Fibroblast of lung (primary cell): ENCODE results near the gene GTSF1L. TPM values are rescaled to one million over a fixed set of nuclear protein-coding genes. Genes with fewer than 3 reads are reported as not detected.

Experiments used
- DNase-seq, 2 donors: peaks; one replicate each; pipeline versions ENCODE4 v3.0.0 to v3.0.0-alpha.2; 2010; ENCODE audit warnings: low read depth in 2 of 2
- H2AFZ ChIP-seq: 2 replicates; pipeline ENCODE4 v1.5.1; 2012; ENCODE audit warnings: low read length, control low read depth, inconsistent platforms
- H3K27ac ChIP-seq: 2 replicates; pipeline ENCODE4 v1.5.1; 2011; ENCODE audit warnings: low read length, control low read depth; ENCODE audit not compliant: insufficient read depth
- H3K27me3 ChIP-seq: 2 replicates; pipeline ENCODE4 v1.5.1; 2011; ENCODE audit warnings: mild to moderate bottlenecking, low read length; ENCODE audit not compliant: control insufficient read depth, insufficient read depth
- H3K36me3 ChIP-seq: 2 replicates; pipeline ENCODE4 v1.5.1; 2011; ENCODE audit warnings: low read length; ENCODE audit not compliant: control insufficient read depth, insufficient read depth
- H3K4me1 ChIP-seq: 2 replicates; pipeline ENCODE4 v1.5.1; 2011; ENCODE audit warnings: low read length; ENCODE audit not compliant: control insufficient read depth, insufficient read depth; ENCODE audit errors: extremely low read depth
- H3K4me2 ChIP-seq: 2 replicates; pipeline ENCODE4 v1.5.1; 2011; ENCODE audit warnings: low read length, control low read depth; ENCODE audit not compliant: insufficient read depth; ENCODE audit errors: extremely low read depth
- H3K4me3 ChIP-seq, 4 experiments: fragments of 200-600 bp in 1 of 4; sonication (generic) in 1 of 4; replicated peaks in 1 of 4; 2 replicates each; pipeline ENCODE4 v1.5.1; 2011 to 2016; ENCODE audit warnings: low read length in 4 of 4, low read depth in 3 of 4, mild to moderate bottlenecking in 3 of 4, control low read depth in 2 of 4, inconsistent platforms in 1 of 4, mixed read lengths in 1 of 4; ENCODE audit not compliant: insufficient read depth in 1 of 4; ENCODE audit errors: control extremely low read depth in 1 of 4
- H3K79me2 ChIP-seq: 2 replicates; pipeline ENCODE4 v1.5.1; 2012; ENCODE audit warnings: mild to moderate bottlenecking, low read length, inconsistent platforms; ENCODE audit not compliant: control insufficient read depth, insufficient read depth
- H3K9ac ChIP-seq: 2 replicates; pipeline ENCODE4 v1.5.1; 2011; ENCODE audit warnings: mild to moderate bottlenecking, low read length, control low read depth; ENCODE audit not compliant: insufficient read depth
- H3K9me3 ChIP-seq: 2 replicates; pipeline ENCODE4 v1.5.1; 2012; ENCODE audit warnings: low read depth, low read length; ENCODE audit not compliant: control insufficient read depth, insufficient read depth
- H4K20me1 ChIP-seq: 2 replicates; pipeline ENCODE4 v1.5.1; 2011; ENCODE audit warnings: low read length; ENCODE audit not compliant: control insufficient read depth, insufficient read depth; ENCODE audit errors: extremely low read depth
- CTCF ChIP-seq, 2 donors: IDR thresholded peaks in 1 of 2; conservative IDR thresholded peaks in 1 of 2; 1 replicate in 1 of 2; 2 replicates in 1 of 2; pipeline ENCODE4 v1.5.1; 2011 to 2012; ENCODE audit warnings: low read length in 2 of 2, control low read depth in 1 of 2, inconsistent platforms in 1 of 2, low read depth in 1 of 2, mild to moderate bottlenecking in 1 of 2
- EZH2 ChIP-seq: IDR thresholded peaks from 2 replicates; pipeline ENCODE4 v1.5.1; 2012; ENCODE audit warnings: low read length, control low read depth, mild to moderate bottlenecking; ENCODE audit errors: missing control alignments
- polyA minus RNA-seq: library from RNA; depleted of rRNA, polyadenylated mRNA; stranded (reverse); fragments of >200 nt; gene quantifications from 2 replicates; pipeline ENCODE4 v1.2.3, GENCODE V29; 2011; ENCODE audit warnings: low replicate concordance
- polyA plus RNA-seq, 2 donors: library from polyadenylated mRNA; depleted of rRNA in 1 of 2; stranded (reverse) in 1 of 2; unstranded in 1 of 2; fragments of >200 nt; gene quantifications; 2 replicates each; pipeline ENCODE4 v1.2.1, GENCODE V29; 2011 to 2012; ENCODE audit warnings: missing spikeins in 1 of 2
- total RNA-seq: library from RNA; depleted of rRNA; stranded (reverse); fragments of >200 nt; gene quantifications from 2 replicates; pipeline ENCODE4 v1.2.1, GENCODE V29; 2014

Gene GTSF1L
- not detected in 2 replicates for total RNA-seq
- polyA plus RNA-seq = not detected in 2 replicates
- polyA plus RNA-seq (2012) = not detected in 2 replicates
- not detected in 2 replicates for polyA minus RNA-seq

GRCh38 chr20:43726811-43727338 is at the start of gene GTSF1L:
Gene GTSF1L (minus strand): TSS chr20:43727002. CDS start chr20:43726694, 308 bp downstream.
- peaks cover 3% of the 10 kb centered on the region for H3K4me1 ChIP-seq
- no peak within 1 kb of the TSS for H2AFZ ChIP-seq
- no peaks in the 10 kb centered on the region for H3K79me2 ChIP-seq
- TF ChIP-seq CTCF (conservative IDR thresholded peaks at IDR 0.05 in 1 of 2, IDR thresholded peaks at IDR 0.05 in 1 of 2; ENCODE audit: low read depth in 1 of 2, low read length in 2 of 2) = no peak
- TF ChIP-seq EZH2 = no peak
- H3K9ac ChIP-seq = no peak within 1 kb of the TSS
- peak; percentile 57 to 90 for DNase-seq
- H3K27me3 ChIP-seq = no peaks in the 10 kb centered on the region
- H3K36me3 ChIP-seq = no peaks in the 10 kb centered on the region
- H3K9me3 ChIP-seq = no peaks in the 10 kb centered on the region
- H3K4me2 ChIP-seq = no peak within 1 kb of the TSS
- H3K27ac ChIP-seq = no peak within 1 kb of the TSS
- no peak within 1 kb of the TSS for H3K4me3 ChIP-seq
- H4K20me1 ChIP-seq = no peaks in the 10 kb centered on the region

- H3K4me1 ChIP-seq = no peaks in the 10 kb centered on the region
- H3K9me3 ChIP-seq = no peaks in the 10 kb centered on the region
- DNase-seq = no peak
- no peak overlapping the region for H3K27ac ChIP-seq
- no peak overlapping the region for H3K4me2 ChIP-seq
- no peaks in the 10 kb centered on the region for H3K79me2 ChIP-seq
- no peaks in the 10 kb centered on the region for H4K20me1 ChIP-seq
- H3K36me3 ChIP-seq = no peaks in the 10 kb centered on the region
- no peak for TF ChIP-seq CTCF (conservative IDR thresholded peaks at IDR 0.05 in 1 of 2, IDR thresholded peaks at IDR 0.05 in 1 of 2; ENCODE audit: low read depth in 1 of 2, low read length in 2 of 2)
- no peak for TF ChIP-seq EZH2
- H3K4me3 ChIP-seq = no peak overlapping the region
- peaks cover 6% of the 10 kb centered on the region for H3K27me3 ChIP-seq
- no peak overlapping the region for H3K9ac ChIP-seq
- H2AFZ ChIP-seq = no peak overlapping the region
Measured at GRCh38 chr20:43774754-43775153, 48.0 kb upstream of the GTSF1L start.

- TF ChIP-seq CTCF (conservative IDR thresholded peaks at IDR 0.05 in 1 of 2, IDR thresholded peaks at IDR 0.05 in 1 of 2; ENCODE audit: low read depth in 1 of 2, low read length in 2 of 2) = no peak
- no peak for TF ChIP-seq EZH2
- DNase-seq = no peak
- no peaks in the 10 kb centered on the region for H4K20me1 ChIP-seq
- no peaks in the 10 kb centered on the region for H3K79me2 ChIP-seq
- H3K36me3 ChIP-seq = no peaks in the 10 kb centered on the region
- H3K27ac ChIP-seq = no peak overlapping the region
- H3K4me1 ChIP-seq = no peaks in the 10 kb centered on the region
- H3K9me3 ChIP-seq = no peaks in the 10 kb centered on the region
- no peak overlapping the region for H3K9ac ChIP-seq
- H3K4me3 ChIP-seq = no peak overlapping the region
- no peak overlapping the region for H3K4me2 ChIP-seq
- no peak overlapping the region for H2AFZ ChIP-seq
- peaks cover 14% of the 10 kb centered on the region for H3K27me3 ChIP-seq
Measured at GRCh38 chr20:43771503-43772190, 44.8 kb upstream of the GTSF1L start.
